GM18861 (cell line): ENCODE measurements around the gene MRPS30.
"Not testable (repeated sequence)": the region's sequence is repeated elsewhere in the genome, so short reads cannot be mapped to it uniquely, and the experiment has no call there.

Experiments
- ATAC-seq: cut with Tn5 transposase; IDR thresholded peaks from one replicate; pipeline ENCODE4 v1.9.1; 2021; ENCODE audit not compliant: unreplicated experiment

MRPS30 gene

DNA sequence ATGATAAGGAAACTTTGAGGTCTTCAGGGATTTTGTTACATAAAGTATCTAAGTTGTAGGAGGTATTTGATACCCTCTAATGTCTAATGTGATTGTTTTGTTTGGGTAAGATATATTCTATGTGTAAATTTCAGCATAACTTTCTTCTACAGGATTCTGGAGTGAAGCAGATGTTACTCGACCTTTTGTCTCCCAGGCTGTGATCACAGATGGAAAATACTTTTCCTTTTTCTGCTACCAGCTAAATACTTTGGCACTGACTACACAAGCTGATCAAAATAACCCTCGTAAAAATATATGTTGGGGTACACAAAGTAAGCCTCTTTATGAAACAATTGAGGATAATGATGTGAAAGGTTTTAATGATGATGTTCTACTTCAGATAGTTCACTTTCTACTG, 6.0 kb downstream of the MRPS30 start:
- ATAC-seq, result no peak

- no peak for ATAC-seq
These were observed 12.4 kb downstream of the MRPS30 start for GRCh38 chr5:44821164-44821563.

DNA sequence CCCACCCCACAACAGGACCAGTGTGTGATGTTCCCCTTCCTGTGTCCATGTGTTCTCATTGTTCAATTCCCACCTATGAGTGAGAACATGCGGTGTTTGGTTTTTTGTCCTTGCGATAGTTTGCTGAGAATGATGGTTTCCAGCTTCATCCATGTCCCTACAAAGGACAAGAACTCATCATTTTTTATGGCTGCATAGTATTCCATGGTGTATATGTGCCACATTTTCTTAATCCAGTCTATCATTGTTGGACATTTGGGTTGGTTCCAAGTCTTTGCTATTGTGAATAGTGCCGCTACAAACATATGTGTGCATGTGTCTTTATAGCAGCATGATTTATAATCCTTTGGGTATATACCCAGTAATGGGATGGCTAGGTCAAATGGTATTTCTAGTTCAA, 15.9 kb downstream of the MRPS30 start:
- ATAC-seq, result not testable (repeated sequence)

- no peak for ATAC-seq
These were observed 18.9 kb downstream of the MRPS30 start for GRCh38 chr5:44827681-44828080.

DNA sequence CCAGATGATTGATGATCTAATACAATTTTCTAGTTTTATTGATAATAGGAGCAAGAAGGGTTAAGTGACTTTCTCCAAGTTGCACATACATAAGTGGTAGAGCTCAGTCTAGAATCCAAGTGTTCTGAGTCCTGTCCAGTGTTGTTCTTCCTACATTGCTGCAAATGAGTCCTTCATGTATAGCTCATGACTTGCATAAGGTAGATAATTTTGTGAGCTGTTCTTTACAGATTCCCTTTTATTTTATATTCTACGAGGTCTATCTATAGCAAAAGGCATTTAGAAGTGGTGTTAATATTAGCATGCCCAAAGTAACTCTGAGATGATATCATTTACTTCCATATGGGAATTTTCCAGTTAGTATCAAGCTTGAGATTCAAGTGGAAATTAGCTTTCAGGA, 20.0 kb downstream of the MRPS30 start:
- no peak for ATAC-seq

- no peak for ATAC-seq
These were observed 22.2 kb downstream of the MRPS30 start for GRCh38 chr5:44830951-44831350.

DNA sequence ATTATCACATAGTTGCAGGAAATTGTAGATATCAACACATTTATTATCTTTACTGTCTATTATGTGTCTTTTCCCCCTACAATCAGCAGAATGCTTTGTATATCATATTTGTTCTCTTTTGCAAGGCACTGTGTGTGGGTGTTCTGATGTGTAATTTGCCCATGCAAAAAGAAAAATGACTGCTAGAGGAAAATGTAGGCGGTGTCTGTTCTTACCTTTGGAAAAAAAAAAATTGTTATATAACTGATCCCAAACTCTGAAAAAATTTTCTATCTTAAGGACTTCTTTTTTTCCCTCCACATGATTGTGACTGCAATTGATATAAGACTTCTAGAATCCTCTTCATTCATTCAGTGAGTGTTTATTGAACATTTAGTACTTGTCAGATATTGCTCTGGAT, 24.5 kb downstream of the MRPS30 start:
- no peak for ATAC-seq

GRCh38 chr5:44835693-44836092, 26.9 kb downstream of the MRPS30 start:
- no peak for ATAC-seq

- no peak for ATAC-seq
These were observed 30.4 kb downstream of the MRPS30 start for GRCh38 chr5:44839018-44839681.

- no peak for ATAC-seq
These were observed 33.9 kb downstream of the MRPS30 start for GRCh38 chr5:44842496-44843282.

- no peak for ATAC-seq
These were observed 36.0 kb downstream of the MRPS30 start for GRCh38 chr5:44844744-44845143.

GRCh38 chr5:44845777-44846176, 37.0 kb downstream of the MRPS30 start:
- ATAC-seq, result no peak

DNA sequence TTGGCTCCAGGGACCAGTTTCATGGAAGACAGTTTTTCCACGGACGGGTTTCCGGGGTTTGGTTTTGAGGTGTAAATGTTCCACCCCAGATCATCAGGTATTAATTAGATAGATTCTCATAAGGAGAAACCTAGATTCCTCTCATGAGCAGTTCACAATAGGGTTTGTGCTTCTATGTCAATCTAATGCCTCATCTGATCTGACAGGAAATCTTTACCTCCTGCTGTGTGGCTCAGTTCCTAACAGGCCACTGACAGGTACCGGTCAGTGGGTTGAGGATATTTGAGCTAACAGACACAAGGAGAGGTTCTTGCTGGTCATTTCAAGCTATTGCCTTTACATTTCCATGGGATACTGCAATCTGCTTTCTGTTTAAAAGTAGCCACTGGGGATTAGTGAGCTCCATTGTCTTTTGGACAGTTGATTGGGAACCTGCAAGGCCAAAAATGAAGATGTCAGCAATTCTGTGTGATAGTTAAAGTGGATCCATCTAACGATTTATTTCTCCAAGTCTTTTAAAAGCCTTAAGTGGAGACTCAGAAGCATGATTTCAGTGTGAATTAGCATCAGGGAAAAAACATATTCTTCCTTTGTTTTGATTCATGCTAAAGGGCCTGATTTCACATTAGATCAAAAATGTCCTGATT, 38.6 kb downstream of the MRPS30 start:
- ATAC-seq, result no peak

- ATAC-seq, result no peak
These were observed 51.5 kb downstream of the MRPS30 start for GRCh38 chr5:44860267-44860666.

DNA sequence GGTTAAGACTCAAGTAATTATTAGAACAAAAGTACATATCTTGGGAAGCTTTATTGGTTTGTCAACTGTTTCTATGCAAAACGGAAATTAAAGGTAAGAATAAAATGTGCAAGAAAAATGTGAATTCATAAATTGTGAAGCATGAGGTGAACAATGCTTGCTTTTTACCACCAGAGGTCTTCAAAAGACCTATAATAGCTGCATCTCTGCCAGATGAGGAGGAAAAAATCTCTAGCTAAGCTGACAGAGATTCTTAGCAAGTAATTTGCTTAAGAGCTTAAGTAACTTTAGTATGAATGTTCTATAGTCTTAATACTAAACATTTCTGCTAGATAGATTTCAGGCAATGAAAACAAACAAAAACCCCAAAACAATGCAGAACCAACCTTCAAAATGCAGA, 54.1 kb downstream of the MRPS30 start:
- peak; percentile 81 for ATAC-seq
